GM21825 (cell line): ENCODE results near the gene CYFIP2.

Experiments used
- ATAC-seq: cut with Tn5 transposase; IDR thresholded peaks from one replicate; pipeline ENCODE4 v1.9.1; 2021; ENCODE audit warnings: mild to moderate bottlenecking, moderate library complexity; ENCODE audit not compliant: unreplicated experiment

The CYFIP2 gene

GRCh38 chr5:157352756-157353340, 86.9 kb downstream of the CYFIP2 start:
- ATAC-seq, result no peak

- no peak for ATAC-seq
These were observed 88.9 kb downstream of the CYFIP2 start for GRCh38 chr5:157354800-157355199.

DNA sequence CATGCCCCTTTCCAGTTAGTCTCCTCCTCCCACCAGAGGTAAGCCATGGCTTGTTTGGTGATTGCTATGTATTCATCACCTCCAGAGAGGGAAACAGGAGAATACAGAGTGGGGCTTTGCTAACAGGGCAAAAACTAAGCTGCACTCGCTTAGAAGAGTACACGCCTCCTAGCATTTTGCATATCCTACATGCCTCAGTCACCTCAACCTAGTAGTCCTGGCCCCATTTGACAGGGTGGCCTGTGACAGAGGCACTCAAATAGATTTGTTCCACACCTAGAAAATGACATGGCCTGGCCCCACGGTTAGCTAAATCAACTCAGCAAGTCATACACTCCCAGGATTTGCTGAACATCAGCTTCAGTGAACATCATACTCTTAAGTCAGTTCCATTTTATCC, 90.7 kb downstream of the CYFIP2 start:
- no peak for ATAC-seq

GRCh38 chr5:157357823-157358222, 91.9 kb downstream of the CYFIP2 start:
- no peak for ATAC-seq

- no peak for ATAC-seq
These were observed 92.9 kb downstream of the CYFIP2 start for GRCh38 chr5:157358871-157359270.

- no peak for ATAC-seq
These were observed 93.6 kb downstream of the CYFIP2 start for GRCh38 chr5:157359356-157360055.

- ATAC-seq, result no peak
These were observed 96.1 kb downstream of the CYFIP2 start for GRCh38 chr5:157362012-157362411.

DNA sequence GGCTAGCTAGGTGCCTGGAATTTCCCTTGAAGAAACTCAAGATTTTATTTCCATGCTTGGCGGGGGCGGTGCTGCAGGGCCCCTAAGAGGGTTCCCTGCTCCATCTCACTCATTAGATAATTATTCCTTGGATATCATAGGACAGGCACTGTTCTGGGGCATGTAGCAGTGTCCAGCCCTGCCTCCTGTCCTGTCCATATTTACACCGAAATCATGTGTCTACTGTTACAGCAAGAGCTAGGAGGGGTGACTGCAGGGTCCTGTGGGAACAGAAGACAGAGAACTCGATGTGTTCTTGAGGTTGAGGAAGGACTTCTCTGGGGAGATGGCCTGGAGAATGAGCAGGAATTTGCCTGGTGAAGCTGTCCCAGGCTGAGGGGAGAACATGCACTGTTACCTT, 96.6 kb downstream of the CYFIP2 start:
- no peak for ATAC-seq

DNA sequence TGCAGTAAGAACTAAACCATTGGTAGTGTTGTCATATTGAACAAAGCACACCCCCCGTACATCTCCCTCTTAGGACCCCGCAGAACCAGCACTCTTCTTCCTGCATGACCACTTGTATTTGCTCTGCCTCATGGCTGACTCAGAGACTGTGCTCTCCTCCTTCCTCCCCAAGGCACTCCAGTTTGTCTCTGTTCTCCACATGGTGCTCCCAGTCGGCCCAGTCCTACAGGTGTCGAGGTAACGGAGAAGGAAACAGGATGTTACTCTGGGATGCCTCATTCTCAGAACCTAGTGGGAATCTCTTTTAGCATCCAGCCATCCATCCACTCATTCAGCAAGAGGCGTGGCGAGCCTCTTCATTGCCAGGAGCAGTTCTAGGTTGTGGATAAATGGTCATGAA, 97.1 kb downstream of the CYFIP2 start:
- ATAC-seq, result no peak

- ATAC-seq, result no peak
These were observed 99.8 kb downstream of the CYFIP2 start for GRCh38 chr5:157365732-157366131.

GRCh38 chr5:157366741-157367674, 101.1 kb downstream of the CYFIP2 start:
- no peak for ATAC-seq

- no peak for ATAC-seq
These were observed 103.6 kb downstream of the CYFIP2 start for GRCh38 chr5:157369507-157369906.

DNA sequence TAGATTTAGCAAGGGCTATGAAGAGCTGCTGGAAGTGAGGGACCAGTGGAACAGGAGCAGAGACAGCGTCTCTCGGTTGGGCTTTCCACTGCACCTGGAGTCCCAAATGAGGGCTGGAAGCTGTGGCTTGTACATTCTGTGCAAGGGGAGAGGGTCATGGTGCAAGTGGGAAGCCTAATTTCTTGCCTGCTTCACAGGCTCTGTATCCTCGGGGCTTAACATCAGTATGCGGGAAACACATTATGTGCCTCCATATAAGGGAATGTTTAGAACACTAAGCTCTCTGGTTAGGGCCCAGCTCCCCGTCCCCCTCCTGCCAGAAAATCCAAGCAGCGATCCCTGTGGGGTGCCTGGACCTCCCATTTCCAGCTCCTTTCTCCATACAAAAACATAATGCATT, 105.0 kb downstream of the CYFIP2 start:
- ATAC-seq, result no peak

DNA sequence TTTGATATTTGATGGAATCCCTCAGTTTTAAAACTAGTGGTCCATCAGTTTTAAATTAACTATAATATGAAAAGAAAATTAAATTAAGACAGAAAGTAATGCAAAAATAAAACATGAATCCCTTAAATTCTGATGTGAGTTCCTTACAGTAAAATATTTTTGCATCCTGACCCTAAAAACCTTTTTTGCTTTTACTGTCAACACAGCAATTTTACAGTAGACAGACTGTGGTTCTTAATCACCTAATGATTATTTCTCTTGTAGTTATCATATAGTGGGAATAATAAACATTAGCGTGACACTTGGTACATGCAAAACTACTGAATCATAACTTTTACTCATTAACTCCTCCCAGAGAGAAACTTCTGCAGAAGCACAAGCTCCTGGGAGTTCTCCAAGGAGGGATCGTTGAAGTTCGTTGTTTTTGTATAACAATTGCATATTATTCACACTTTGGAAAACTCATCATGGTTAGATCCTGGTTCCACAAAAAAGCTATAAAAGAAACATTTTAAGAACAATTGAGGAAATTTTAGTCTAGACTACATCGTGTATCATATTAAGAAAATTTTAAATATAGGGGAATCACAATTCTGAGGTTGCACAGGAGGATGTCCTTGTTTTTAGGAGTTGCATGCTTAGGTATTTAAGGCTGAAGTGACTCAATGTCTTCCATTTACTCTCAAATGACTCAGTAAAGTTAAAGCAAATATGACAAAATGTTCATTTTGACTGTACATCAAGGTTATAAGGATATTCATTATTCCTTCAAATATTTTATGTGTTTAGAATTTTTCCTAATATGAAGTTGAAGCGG, 105.9 kb downstream of the CYFIP2 start:
- no peak for ATAC-seq

DNA sequence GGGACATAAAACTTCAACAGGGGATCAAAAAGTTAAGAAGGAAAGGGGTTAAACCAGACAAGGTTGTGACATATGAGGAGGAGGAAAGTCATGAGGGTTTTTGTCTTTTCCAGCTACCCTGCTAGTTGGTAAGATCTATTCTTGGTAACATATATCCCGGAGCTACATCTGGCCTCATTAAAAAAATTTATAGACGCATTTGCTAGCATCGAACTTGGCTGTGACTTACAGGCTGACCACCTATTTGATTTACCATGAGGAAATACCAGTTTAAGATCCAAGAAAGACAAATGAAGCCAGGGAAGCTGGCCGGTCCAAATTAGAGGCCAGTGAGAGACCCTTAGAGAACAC, 106.5 kb downstream of the CYFIP2 start:
- no peak for ATAC-seq

GRCh38 chr5:157378509-157378908, 112.6 kb downstream of the CYFIP2 start:
- ATAC-seq, result no peak

- ATAC-seq, result no peak
These were observed 114.1 kb downstream of the CYFIP2 start for GRCh38 chr5:157379983-157380382.

- ATAC-seq, result no peak
These were observed 115.8 kb downstream of the CYFIP2 start for GRCh38 chr5:157381746-157382145.

- no peak for ATAC-seq
These were observed 117.3 kb downstream of the CYFIP2 start for GRCh38 chr5:157382996-157383800.
